K562 (cell line): ENCODE data around the gene SSR4. TPM values are rescaled to one million over a fixed set of nuclear protein-coding genes. Genes with fewer than 3 reads are reported as not detected.

ENCODE experiments used
- ATAC-seq: fragments of 200-7000 bp; cut with Tn5 transposase; 3 replicates; pipeline ENCODE4 v1.9.1; 2020; ENCODE audit warnings: moderate library complexity
- BruUV-seq: library from RNA; stranded (reverse); fragments of 400-500 nt; replicated peaks from 2 replicates; lab custom pipeline; 2021; lab: Mats Ljungman, UMichigan
- CTCF ChIA-PET: fragments of 300-600 bp; formaldehyde crosslinking; extraction: SDS; loops from one replicate; lab custom pipeline; 2021; ENCODE audit warnings: low intra/inter-chr PET ratio; lab: Yijun Ruan, JAX
- POLR2A ChIA-PET: fragments of 300-600, 350-650 bp; sonication (Branson Sonifier 250); formaldehyde crosslinking; extraction: SDS; loops from one replicate; lab custom pipeline; 2021; ENCODE audit warnings: antibody characterized with exemption, inconsistent platforms; lab: Yijun Ruan, JAX
- DNase-seq, 4 experiments: peaks; one replicate each; pipeline versions ENCODE4 v3.0.0 to v3.0.0-alpha.2; 2011 to 2018; ENCODE audit warnings: low spot score in 3 of 4, mixed read lengths in 3 of 4; ENCODE audit errors: extremely low read depth in 1 of 4
- FAIRE-seq: peaks from 2 replicates; lab custom pipeline; 2011; peaks lifted over from hg19 to GRCh38; lab: Jason Lieb, UNC
- H2AFZ ChIP-seq: 2 replicates; pipeline ENCODE4 v1.6.0; 2011; ENCODE audit warnings: low read depth, low read length, control low read depth, inconsistent platforms
- H3K27ac ChIP-seq: fragments of 200-600 bp; 3 replicates; pipeline ENCODE4 v1.8.0; 2011; ENCODE audit warnings: low read depth, mild to moderate bottlenecking, control low read depth, inconsistent platforms, low read length, moderate library complexity, mixed read lengths; ENCODE audit errors: extremely low read depth
- H3K27me3 ChIP-seq, 2 experiments: fragments of 300-600 bp in 1 of 2; 2 replicates in 1 of 2; 3 replicates in 1 of 2; pipeline versions ENCODE4 v1.6.0 to v1.8.0; 2011; ENCODE audit warnings: inconsistent platforms in 2 of 2, low read length in 2 of 2, mild to moderate bottlenecking in 1 of 2, mixed read lengths in 1 of 2, moderate library complexity in 1 of 2; ENCODE audit not compliant: control insufficient read depth in 2 of 2, insufficient read depth in 2 of 2
- H3K36me3 ChIP-seq: fragments of 300-600 bp; 3 replicates; pipeline ENCODE4 v1.8.0; 2011; ENCODE audit warnings: mild to moderate bottlenecking, low read length, inconsistent platforms; ENCODE audit not compliant: control insufficient read depth, insufficient read depth
- H3K4me1 ChIP-seq, 2 experiments: fragments of 200-600 bp in 1 of 2; replicated peaks in 1 of 2; 2 replicates in 1 of 2; 3 replicates in 1 of 2; pipeline versions ENCODE4 v1.5.1 to v1.8.0; 2011; ENCODE audit warnings: inconsistent platforms in 2 of 2, low read length in 2 of 2, mild to moderate bottlenecking in 1 of 2, mixed read lengths in 1 of 2, moderate library complexity in 1 of 2; ENCODE audit not compliant: control insufficient read depth in 2 of 2, insufficient read depth in 2 of 2
- H3K4me2 ChIP-seq: 2 replicates; pipeline ENCODE4 v1.6.1; 2011; ENCODE audit warnings: low read length, control low read depth, inconsistent platforms, mixed read lengths; ENCODE audit not compliant: insufficient read depth
- H3K4me3 ChIP-seq: fragments of 200-600 bp; sonication (generic), shearing (Covaris generic); 2 replicates; pipeline ENCODE4 v1.5.1; 2016; ENCODE audit warnings: control low read depth, inconsistent platforms
- H3K79me2 ChIP-seq: fragments of 200-600 bp; 3 replicates; pipeline ENCODE4 v1.8.0; 2011; ENCODE audit warnings: low read length, inconsistent platforms; ENCODE audit not compliant: control insufficient read depth, insufficient read depth
- H3K9ac ChIP-seq, 2 experiments: 2 replicates each; pipeline versions ENCODE4 v1.6.0 to v1.6.1; 2011; ENCODE audit warnings: low read depth in 2 of 2, low read length in 2 of 2, control low read depth in 1 of 2, inconsistent platforms in 1 of 2, mild to moderate bottlenecking in 1 of 2, mixed read lengths in 1 of 2; ENCODE audit not compliant: insufficient read depth in 1 of 2
- H3K9me1 ChIP-seq: one replicate; pipeline ENCODE4 v1.6.0; 2011; ENCODE audit warnings: inconsistent platforms, mild to moderate bottlenecking, low read length, moderate library complexity; ENCODE audit not compliant: control insufficient read depth, insufficient read depth
- H3K9me3 ChIP-seq: replicated peaks from 2 replicates; pipeline ENCODE4 v1.5.1; 2011; ENCODE audit warnings: low read depth, low read length, inconsistent platforms; ENCODE audit not compliant: control insufficient read depth, insufficient read depth
- H4K20me1 ChIP-seq: replicated peaks from 2 replicates; pipeline ENCODE4 v1.6.1; 2011; ENCODE audit warnings: low read length, inconsistent platforms, mixed read lengths; ENCODE audit not compliant: control insufficient read depth, insufficient read depth
- CEBPB ChIP-seq: fragments of 450-650 bp; IDR thresholded peaks from 2 replicates; pipeline ENCODE4 v1.6.1; 2016; ENCODE audit warnings: missing genetic modification characterization, missing compliant biosample characterization
- CXXC5 ChIP-seq: fragments of 250-450 bp; sonication (Bioruptor Pico); IDR thresholded peaks from 2 replicates; pipeline ENCODE4 v1.8.0; 2022; ENCODE audit warnings: inconsistent platforms, mild to moderate bottlenecking, moderate library complexity
- EWSR1 ChIP-seq: fragments of 450-650 bp; IDR thresholded peaks from 2 replicates; pipeline ENCODE4 v1.6.1; 2018; ENCODE audit warnings: borderline replicate concordance, mild to moderate bottlenecking, low read depth, moderate library complexity; ENCODE audit not compliant: partially characterized antibody
- LARP7 ChIP-seq: fragments of 450-650 bp; IDR thresholded peaks from 2 replicates; pipeline ENCODE4 v1.6.1; 2016
- POLR2G ChIP-seq: fragments of 200-400 bp; formaldehyde crosslinking; IDR thresholded peaks from 2 replicates; pipeline ENCODE4 v1.6.1; 2017; ENCODE audit warnings: low read depth, mild to moderate bottlenecking, antibody characterized with exemption, low read length, moderate library complexity
- RBM17 ChIP-seq: fragments of 200-400 bp; formaldehyde crosslinking; IDR thresholded peaks from 2 replicates; pipeline ENCODE4 v1.6.1; 2017; ENCODE audit warnings: low read depth, mild to moderate bottlenecking, low read length, borderline replicate concordance
- WGBS: fragments of 100-300 bp; shearing (Covaris generic); methylation state at CpG from one replicate; pipeline ENCODE4 v1.1.6; 2016; ENCODE audit warnings: low coverage, mixed read lengths; ENCODE audit not compliant: insufficient coverage; ENCODE audit errors: missing lambda C conversion rate; 5-methylcytosine and 5-hydroxymethylcytosine counted together
- in situ Hi-C: fragments of 300-500 bp; cut with MboI; formaldehyde crosslinking; loops from 4 replicates; pipeline ENCODE4 v1.15.0; 2018; ENCODE audit warnings: inconsistent platforms, mixed read lengths
- intact Hi-C: fragments of 100-400 bp; cut with micrococcal nuclease; formaldehyde crosslinking; loops from 2 replicates; pipeline ENCODE4 v1.14.2; 2022
- polyA plus RNA-seq, 8 experiments: library from polyadenylated mRNA; depleted of rRNA in 4 of 8; stranded (reverse) in 5 of 8; unstranded in 3 of 8; fragments of >200 nt; fragmentation: Nextera tagmentation in 2 of 8; fragmentation: Illumina TruSeq in 1 of 8; extraction: Ambion mirVana in 2 of 8; extraction: Trizol in 1 of 8; gene quantifications; 2 replicates each; pipeline versions ENCODE4 v1.2.1 to v1.2.3, GENCODE V29; 2011 to 2014; ENCODE audit warnings: inconsistent platforms in 1 of 8, missing spikeins in 1 of 8
- total RNA-seq, 7 experiments: library from RNA; depleted of rRNA in 6 of 7; stranded (reverse); fragments of >200 nt in 6 of 7; fragmentation: Illumina TruSeq in 2 of 7; extraction: Trizol in 2 of 7; gene quantifications; 2 replicates each; pipeline versions ENCODE4 v1.2.1 to v1.2.3, GENCODE V29; 2011 to 2021; ENCODE audit warnings: low replicate concordance in 1 of 7
- TF ChIP-seq, protein P1 (sequence below): fragments of 150-350 bp; conservative IDR thresholded peaks from 2 replicates; pipeline ENCODE4 v1.6.1; 2014; ENCODE audit warnings: low read length

SSR4 gene
- total and polyA plus RNA-seq, 9 of the 15 experiments (the other 6 are each of a cell fraction or from before 2014, with no cell fraction given) = 146 to 492 (median 272) TPM

DNA sequence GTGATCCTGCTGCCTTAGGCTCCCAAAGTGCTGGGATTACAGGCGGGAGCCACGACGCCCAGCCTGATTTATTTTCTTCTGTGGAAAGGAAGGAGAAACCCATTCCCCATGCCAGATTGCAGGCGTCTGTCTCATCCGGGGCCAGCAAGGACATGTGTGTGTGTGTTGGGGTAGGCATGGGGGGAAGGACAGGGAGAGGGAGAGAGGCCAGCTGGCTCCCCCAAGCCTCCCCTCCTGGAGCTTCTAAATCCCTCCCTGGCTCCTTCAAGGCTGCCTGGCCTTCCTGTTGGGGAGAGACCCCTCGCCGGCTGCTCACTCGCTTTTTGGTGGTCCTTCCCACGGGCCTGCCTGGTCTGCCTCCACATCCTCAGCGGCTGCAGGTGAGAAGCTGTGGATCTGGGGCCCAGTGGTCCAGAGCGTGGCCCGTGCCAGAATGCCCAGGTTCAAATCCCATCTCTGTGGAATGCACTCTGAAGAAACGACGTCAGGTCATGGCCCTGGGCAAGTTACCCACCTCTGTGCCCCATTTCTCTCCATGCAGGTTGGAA lies 31.8 kb upstream of the SSR4 start:
- no peak overlapping the region for H3K27ac ChIP-seq
- POLR2A ChIA-PET = interaction anchor here (0.6 to 1.3 kb wide), 3 partner anchors 9 to 818 kb away, joined by 3 to 4 read pairs (median 3); no protein-coding TSS in a partner anchor
- TF ChIP-seq POLR2G (peak; percentile 15; the same call in 1 of the 2 replicates), CEBPB (tag) (no peak), EWSR1 (no peak), LARP7 (no peak), CXXC5 (CRISPR knock-in tag) (no peak), RBM17 (no peak)
- TF ChIP-seq, protein P1, sequence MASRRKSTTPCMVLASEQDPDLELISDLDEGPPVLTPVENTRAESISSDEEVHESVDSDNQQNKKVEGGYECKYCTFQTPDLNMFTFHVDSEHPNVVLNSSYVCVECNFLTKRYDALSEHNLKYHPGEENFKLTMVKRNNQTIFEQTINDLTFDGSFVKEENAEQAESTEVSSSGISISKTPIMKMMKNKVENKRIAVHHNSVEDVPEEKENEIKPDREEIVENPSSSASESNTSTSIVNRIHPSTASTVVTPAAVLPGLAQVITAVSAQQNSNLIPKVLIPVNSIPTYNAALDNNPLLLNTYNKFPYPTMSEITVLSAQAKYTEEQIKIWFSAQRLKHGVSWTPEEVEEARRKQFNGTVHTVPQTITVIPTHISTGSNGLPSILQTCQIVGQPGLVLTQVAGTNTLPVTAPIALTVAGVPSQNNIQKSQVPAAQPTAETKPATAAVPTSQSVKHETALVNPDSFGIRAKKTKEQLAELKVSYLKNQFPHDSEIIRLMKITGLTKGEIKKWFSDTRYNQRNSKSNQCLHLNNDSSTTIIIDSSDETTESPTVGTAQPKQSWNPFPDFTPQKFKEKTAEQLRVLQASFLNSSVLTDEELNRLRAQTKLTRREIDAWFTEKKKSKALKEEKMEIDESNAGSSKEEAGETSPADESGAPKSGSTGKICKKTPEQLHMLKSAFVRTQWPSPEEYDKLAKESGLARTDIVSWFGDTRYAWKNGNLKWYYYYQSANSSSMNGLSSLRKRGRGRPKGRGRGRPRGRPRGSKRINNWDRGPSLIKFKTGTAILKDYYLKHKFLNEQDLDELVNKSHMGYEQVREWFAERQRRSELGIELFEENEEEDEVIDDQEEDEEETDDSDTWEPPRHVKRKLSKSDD = no peak
- TF ChIP-seq, all 486 proteins: peak for 1
- Histone ChIP-seq H3K36me3 (no peaks in the 10 kb centered on the region), H3K79me2 (peaks cover 14% of the 10 kb centered on the region), H3K9me3 (no peaks in the 10 kb centered on the region), H3K4me2 (no peak overlapping the region), H3K27me3 (no peaks in the 10 kb centered on the region), H4K20me1 (no peaks in the 10 kb centered on the region), H3K9ac (peak overlapping the region in 1 of 2 experiments; percentile 9; a peak in 1 of 4 replicates), H3K4me1 (peaks cover 15 to 52% of the 10 kb centered on the region in 2 experiments), H3K9me1 (no peaks in the 10 kb centered on the region), H3K4me3 (no peak overlapping the region), H2AFZ (no peak overlapping the region)
- intact Hi-C loops = no loop called here
- in situ Hi-C loops = no loop called here
- no TSS peak for BruUV-seq
- CTCF ChIA-PET = interaction anchor here (1.2 to 1.5 kb wide), 2 partner anchors 185 to 191 kb away, joined by 4 to 6 read pairs; no protein-coding TSS in a partner anchor
- no peak for FAIRE-seq
- WGBS = 96% methylated on average over 7 of the region's 14 CpGs
- DNase-seq = no peak
- ATAC-seq = no peak
